OCI-LY3 (cell line): ENCODE results near the gene FRMD4A.
"Not testable (repeated sequence)": the region's sequence is repeated elsewhere in the genome, so short reads cannot be mapped to it uniquely, and the experiment has no call there.

Source experiments
- H2AFZ ChIP-seq: fragments of 200-600, 300-600 bp; shearing (Covaris generic); 2 replicates; pipeline ENCODE4 v1.6.0; 2014; ENCODE audit warnings: antibody characterized with exemption, low read depth, low read length
- H3K27ac ChIP-seq: fragments of 200-600, 300-600 bp; sonication (generic); 2 replicates; pipeline ENCODE4 v1.5.1; 2014; ENCODE audit warnings: mild to moderate bottlenecking, low read length, moderate library complexity, mixed read lengths
- H3K27me3 ChIP-seq: fragments of 200-600, 300-600 bp; sonication (generic); 2 replicates; pipeline ENCODE4 v1.6.1; 2014; ENCODE audit warnings: low read depth, low read length, mixed read lengths
- H3K36me3 ChIP-seq: fragments of 200-600, 300-600 bp; sonication (generic); replicated peaks from 2 replicates; pipeline ENCODE3; 2014; ENCODE audit warnings: low read depth, low read length, mixed read lengths
- H3K4me1 ChIP-seq: fragments of 300-600, 200-600 bp; sonication (generic); 2 replicates; pipeline ENCODE4 v1.6.1; 2014; ENCODE audit warnings: low read length, mixed read lengths
- H3K4me2 ChIP-seq: fragments of 200-600, 300-600 bp; sonication (generic); 2 replicates; pipeline ENCODE4 v1.6.1; 2014; ENCODE audit warnings: low read length, mixed read lengths
- H3K4me3 ChIP-seq: fragments of 300-600, 200-600 bp; sonication (generic); 2 replicates; pipeline ENCODE4 v1.5.1; 2014; ENCODE audit warnings: antibody characterized with exemption, mild to moderate bottlenecking, low read length, moderate library complexity
- H3K79me2 ChIP-seq: fragments of 300-600, 200-600 bp; shearing (Covaris generic); 2 replicates; pipeline ENCODE4 v1.6.1; 2014; ENCODE audit warnings: mild to moderate bottlenecking, low read length, mixed read lengths
- H3K9ac ChIP-seq: fragments of 300-600, 200-600 bp; shearing (Covaris generic); 2 replicates; pipeline ENCODE4 v1.6.0; 2014; ENCODE audit warnings: mild to moderate bottlenecking, low read length, moderate library complexity
- H3K9me3 ChIP-seq: fragments of 200-600, 300-600 bp; shearing (Covaris generic); 2 replicates; pipeline ENCODE4 v1.6.1; 2014; ENCODE audit warnings: low read length, mixed read lengths; ENCODE audit not compliant: insufficient read depth
- H4K20me1 ChIP-seq: fragments of 200-600, 300-600 bp; sonication (generic); 2 replicates; pipeline ENCODE4 v1.6.1; 2016; ENCODE audit warnings: low read length, mixed read lengths; ENCODE audit not compliant: insufficient read depth
- EZH2phosphoT487 ChIP-seq: fragments of 200-600 bp; shearing (Covaris generic); IDR thresholded peaks from 2 replicates; pipeline ENCODE4 v1.6.1; 2018; ENCODE audit warnings: antibody characterized with exemption, mixed run types, low read depth
- TF ChIP-seq, protein P1 (sequence below): fragments of 200-600, 300-600 bp; sonication (generic); IDR thresholded peaks from 2 replicates; pipeline ENCODE4 v1.5.1; 2014; ENCODE audit warnings: antibody characterized with exemption, low read length, low read depth

Gene FRMD4A

GRCh38 chr10:14137391-14137790 lies 193.3 kb downstream of the FRMD4A start:
- no peak overlapping the region for H3K4me2 ChIP-seq
- no peaks in the 10 kb centered on the region for H4K20me1 ChIP-seq
- H3K27ac ChIP-seq: no peak overlapping the region
- no peaks in the 10 kb centered on the region for H3K9me3 ChIP-seq
- no peak overlapping the region for H3K4me3 ChIP-seq
- no peak overlapping the region for H2AFZ ChIP-seq
- no peaks in the 10 kb centered on the region for H3K4me1 ChIP-seq
- H3K36me3 ChIP-seq: no peaks in the 10 kb centered on the region
- H3K27me3 ChIP-seq: peaks cover 3% of the 10 kb centered on the region
- TF ChIP-seq, protein P1, sequence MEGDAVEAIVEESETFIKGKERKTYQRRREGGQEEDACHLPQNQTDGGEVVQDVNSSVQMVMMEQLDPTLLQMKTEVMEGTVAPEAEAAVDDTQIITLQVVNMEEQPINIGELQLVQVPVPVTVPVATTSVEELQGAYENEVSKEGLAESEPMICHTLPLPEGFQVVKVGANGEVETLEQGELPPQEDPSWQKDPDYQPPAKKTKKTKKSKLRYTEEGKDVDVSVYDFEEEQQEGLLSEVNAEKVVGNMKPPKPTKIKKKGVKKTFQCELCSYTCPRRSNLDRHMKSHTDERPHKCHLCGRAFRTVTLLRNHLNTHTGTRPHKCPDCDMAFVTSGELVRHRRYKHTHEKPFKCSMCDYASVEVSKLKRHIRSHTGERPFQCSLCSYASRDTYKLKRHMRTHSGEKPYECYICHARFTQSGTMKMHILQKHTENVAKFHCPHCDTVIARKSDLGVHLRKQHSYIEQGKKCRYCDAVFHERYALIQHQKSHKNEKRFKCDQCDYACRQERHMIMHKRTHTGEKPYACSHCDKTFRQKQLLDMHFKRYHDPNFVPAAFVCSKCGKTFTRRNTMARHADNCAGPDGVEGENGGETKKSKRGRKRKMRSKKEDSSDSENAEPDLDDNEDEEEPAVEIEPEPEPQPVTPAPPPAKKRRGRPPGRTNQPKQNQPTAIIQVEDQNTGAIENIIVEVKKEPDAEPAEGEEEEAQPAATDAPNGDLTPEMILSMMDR: no peak
- TF ChIP-seq EZH2phosphoT487: no peak
- no peaks in the 10 kb centered on the region for H3K79me2 ChIP-seq
- no peak overlapping the region for H3K9ac ChIP-seq

DNA sequence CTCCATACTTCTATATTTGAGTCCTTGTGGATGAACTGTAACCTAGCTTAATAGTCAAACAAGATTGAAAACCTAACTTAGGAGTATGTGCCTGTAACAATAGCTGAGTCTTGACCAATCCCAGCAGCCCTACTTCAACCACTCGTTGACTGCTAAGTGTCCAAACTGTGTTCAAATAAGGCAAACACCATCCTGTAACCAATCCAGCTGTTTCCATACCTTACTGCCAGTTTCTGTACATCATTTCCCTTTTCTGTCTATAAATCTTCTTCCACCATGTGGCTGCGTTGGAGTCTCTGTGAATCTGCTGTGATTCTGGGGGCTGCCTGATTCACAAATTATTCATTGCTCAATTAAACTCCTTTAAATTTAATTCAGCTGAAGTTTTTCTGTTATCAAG lies 195.5 kb downstream of the FRMD4A start:
- H3K27me3 ChIP-seq, H3K9ac ChIP-seq, H4K20me1 ChIP-seq, H3K4me3 ChIP-seq, H3K79me2 ChIP-seq, H3K36me3 ChIP-seq, H3K4me1 ChIP-seq, H2AFZ ChIP-seq, H3K27ac ChIP-seq, H3K4me2 ChIP-seq, H3K9me3 ChIP-seq: not testable (repeated sequence)

DNA sequence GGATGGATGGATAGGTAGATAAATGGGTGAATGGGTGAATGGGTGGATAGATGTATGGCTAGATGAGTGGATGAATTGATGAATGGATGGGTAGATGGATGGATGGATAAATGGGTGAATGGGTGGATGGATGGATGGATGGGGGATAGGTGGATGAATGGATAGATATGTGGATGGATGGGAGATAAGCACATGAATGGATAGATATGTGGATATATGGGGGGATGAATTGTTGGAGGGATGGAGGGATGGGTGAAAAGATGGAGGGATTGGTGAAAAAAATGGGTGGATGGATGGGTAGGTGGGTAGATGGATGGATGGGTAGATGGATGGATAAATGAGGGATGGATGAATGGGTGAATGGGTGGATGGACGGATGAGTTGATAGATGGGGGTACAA lies 196.4 kb downstream of the FRMD4A start:
- no peak for TF ChIP-seq EZH2phosphoT487
- TF ChIP-seq, protein P1: no peak
- H2AFZ ChIP-seq: no peak overlapping the region
- no peaks in the 10 kb centered on the region for H3K36me3 ChIP-seq
- no peaks in the 10 kb centered on the region for H3K4me1 ChIP-seq
- H3K79me2 ChIP-seq: no peaks in the 10 kb centered on the region
- no peaks in the 10 kb centered on the region for H3K9me3 ChIP-seq
- no peak overlapping the region for H3K9ac ChIP-seq
- no peak overlapping the region for H3K4me3 ChIP-seq
- no peak overlapping the region for H3K27ac ChIP-seq
- no peaks in the 10 kb centered on the region for H3K27me3 ChIP-seq
- H3K4me2 ChIP-seq: no peak overlapping the region
- no peaks in the 10 kb centered on the region for H4K20me1 ChIP-seq

GRCh38 chr10:14131261-14131960 lies 199.3 kb downstream of the FRMD4A start:
- Histone ChIP-seq H3K27ac (no peak overlapping the region), H2AFZ (no peak overlapping the region), H3K4me1 (no peaks in the 10 kb centered on the region), H3K27me3 (peaks cover 3% of the 10 kb centered on the region; the same call in 1 of the 2 replicates), H3K79me2 (no peaks in the 10 kb centered on the region), H3K36me3 (no peaks in the 10 kb centered on the region), H3K4me2 (no peak overlapping the region), H4K20me1 (no peaks in the 10 kb centered on the region), H3K9me3 (no peaks in the 10 kb centered on the region), H3K9ac (no peak overlapping the region), H3K4me3 (no peak overlapping the region)
- TF ChIP-seq, protein P1: no peak
- TF ChIP-seq EZH2phosphoT487: no peak
